ENCODE data around the gene CCDC91.

Gene CCDC91

DNA sequence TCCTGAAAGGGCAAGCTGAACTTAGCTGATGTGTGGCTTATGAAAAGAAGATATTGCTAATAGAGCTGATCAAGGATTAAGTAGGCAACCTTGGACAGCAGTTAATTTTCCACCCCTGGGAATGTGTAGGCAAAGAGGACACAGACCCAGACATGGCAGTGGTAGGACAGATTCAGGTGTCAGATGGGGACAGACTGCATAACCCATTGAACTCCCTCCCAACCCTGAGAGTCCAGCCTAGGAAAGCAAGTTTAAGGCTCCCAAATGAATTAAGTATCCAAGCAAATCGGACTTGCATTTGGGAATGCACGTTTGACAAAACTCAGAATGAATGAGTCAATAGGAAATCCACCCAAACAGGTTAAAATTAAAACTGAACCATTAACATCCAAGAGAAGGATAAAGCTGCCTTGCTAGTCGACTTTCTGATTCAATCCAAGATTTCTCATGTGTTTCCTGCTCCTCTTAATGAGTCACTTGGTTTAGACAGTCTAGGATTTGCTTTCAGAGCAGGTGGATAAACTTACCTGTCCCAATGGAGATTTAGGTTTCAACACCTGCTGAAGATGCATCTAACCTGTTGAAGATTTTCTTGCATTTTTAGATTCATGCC, 385.4 kb downstream of the CCDC91 start:
- Histone ChIP-seq H3K36me3 (no peaks in the 10 kb centered on the region), H3K27ac (no peak overlapping the region), H4K20me1 (no peaks in the 10 kb centered on the region), H3K9ac (no peak overlapping the region), H3K4me2 (no peak overlapping the region), H3K9me3 (no peaks in the 10 kb centered on the region), H3K4me1 (no peaks in the 10 kb centered on the region), H3K27me3 (no peaks in the 10 kb centered on the region), H3K4me3 (no peak overlapping the region)
- no peak for TF ChIP-seq Cebpa-rat (IDR thresholded peaks at IDR 0.05)

DNA sequence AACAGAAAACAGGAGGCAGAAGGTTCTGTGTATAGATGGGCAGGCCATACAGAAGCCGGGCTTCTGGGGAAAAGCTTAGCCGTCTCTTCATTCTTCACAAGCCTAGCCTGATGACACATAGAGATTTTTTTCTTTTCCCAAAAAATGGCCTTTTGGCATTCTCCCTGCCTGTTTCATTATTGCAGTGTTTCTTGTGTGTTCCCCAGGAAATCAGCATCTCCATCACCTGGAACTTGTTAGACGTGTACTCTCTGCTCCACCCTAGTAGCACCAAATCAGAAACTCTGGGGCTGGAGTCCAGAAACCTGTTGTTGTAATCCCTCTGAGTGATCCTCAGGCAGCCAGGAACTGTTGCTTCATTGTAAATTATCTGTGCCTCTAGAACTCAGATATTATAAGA, 388.1 kb downstream of the CCDC91 start:
- no peaks in the 10 kb centered on the region for H3K27me3 ChIP-seq
- no peak overlapping the region for H3K27ac ChIP-seq
- no peaks in the 10 kb centered on the region for H4K20me1 ChIP-seq
- H3K4me3 ChIP-seq: no peak overlapping the region
- TF ChIP-seq Cebpa-rat (IDR thresholded peaks at IDR 0.05): no peak
- H3K9ac ChIP-seq: no peak overlapping the region
- no peaks in the 10 kb centered on the region for H3K36me3 ChIP-seq
- peaks cover 2% of the 10 kb centered on the region for H3K4me1 ChIP-seq
- H3K4me2 ChIP-seq: no peak overlapping the region
- H3K9me3 ChIP-seq: no peaks in the 10 kb centered on the region

DNA sequence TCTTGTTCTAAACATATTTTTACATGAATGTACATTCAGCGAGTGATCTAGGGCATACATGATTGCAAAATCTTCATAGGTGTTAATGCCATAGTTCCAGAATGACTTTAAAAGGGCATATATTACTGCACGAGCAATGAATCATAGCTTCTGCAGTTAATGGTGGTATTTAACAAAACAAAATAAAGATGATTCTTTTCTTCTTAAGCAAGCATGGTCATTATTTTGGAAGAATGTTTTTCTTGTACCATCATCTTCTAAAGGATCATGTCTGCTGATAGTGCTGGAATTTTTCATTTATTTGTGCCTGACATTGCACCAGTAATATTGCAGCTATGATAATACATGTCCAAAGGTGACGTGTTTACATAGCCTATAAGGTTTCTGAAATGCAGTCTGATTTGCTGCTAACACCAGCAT, 388.6 kb downstream of the CCDC91 start:
- Histone ChIP-seq H3K4me2 (no peak overlapping the region), H4K20me1 (no peaks in the 10 kb centered on the region), H3K9ac (no peak overlapping the region), H3K4me3 (no peak overlapping the region), H3K27me3 (no peaks in the 10 kb centered on the region), H3K27ac (no peak overlapping the region), H3K9me3 (no peaks in the 10 kb centered on the region), H3K36me3 (no peaks in the 10 kb centered on the region), H3K4me1 (peaks cover 7% of the 10 kb centered on the region)
- no peak for TF ChIP-seq Cebpa-rat (IDR thresholded peaks at IDR 0.05)

DNA sequence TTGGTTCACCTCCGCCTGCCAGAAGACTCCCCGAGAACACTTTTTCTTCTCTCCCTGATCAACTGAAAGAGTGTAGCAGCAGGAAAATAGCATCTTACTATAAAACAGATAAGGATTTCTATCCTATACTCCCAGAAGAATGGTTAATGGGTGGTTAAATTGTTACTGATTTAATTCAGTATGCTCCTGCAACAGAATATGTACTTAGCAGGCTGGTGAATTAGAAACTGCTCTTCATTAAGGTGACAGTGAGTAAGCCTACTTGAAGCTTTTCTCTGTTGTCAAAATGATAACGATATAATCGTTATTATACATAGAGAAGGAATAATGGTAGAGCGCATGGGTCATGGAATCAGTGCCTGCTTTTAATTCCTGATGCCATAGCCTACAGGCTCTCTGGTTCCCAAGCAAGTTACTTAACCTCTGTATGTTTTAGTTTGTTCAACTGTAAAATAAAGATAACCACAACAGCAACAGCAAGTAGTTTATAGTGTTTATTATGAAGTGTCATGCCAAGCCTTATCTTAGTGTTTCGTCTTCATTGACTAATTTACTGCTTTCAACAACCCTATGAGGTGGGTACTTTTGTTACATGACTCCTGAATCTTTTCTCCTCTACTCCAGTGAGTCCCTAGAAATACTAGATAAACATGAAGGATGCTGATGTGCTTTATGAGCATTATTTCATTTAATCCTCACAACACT, 392.6 kb downstream of the CCDC91 start:
- no peaks in the 10 kb centered on the region for H4K20me1 ChIP-seq
- H3K9me3 ChIP-seq: no peaks in the 10 kb centered on the region
- H3K4me1 ChIP-seq: peaks cover 12% of the 10 kb centered on the region
- H3K27ac ChIP-seq: no peak overlapping the region
- H3K27me3 ChIP-seq: no peaks in the 10 kb centered on the region
- H3K4me2 ChIP-seq: no peak overlapping the region
- no peak overlapping the region for H3K9ac ChIP-seq
- no peak for TF ChIP-seq Cebpa-rat (IDR thresholded peaks at IDR 0.05)
- no peaks in the 10 kb centered on the region for H3K36me3 ChIP-seq
- H3K4me3 ChIP-seq: no peak overlapping the region

DNA sequence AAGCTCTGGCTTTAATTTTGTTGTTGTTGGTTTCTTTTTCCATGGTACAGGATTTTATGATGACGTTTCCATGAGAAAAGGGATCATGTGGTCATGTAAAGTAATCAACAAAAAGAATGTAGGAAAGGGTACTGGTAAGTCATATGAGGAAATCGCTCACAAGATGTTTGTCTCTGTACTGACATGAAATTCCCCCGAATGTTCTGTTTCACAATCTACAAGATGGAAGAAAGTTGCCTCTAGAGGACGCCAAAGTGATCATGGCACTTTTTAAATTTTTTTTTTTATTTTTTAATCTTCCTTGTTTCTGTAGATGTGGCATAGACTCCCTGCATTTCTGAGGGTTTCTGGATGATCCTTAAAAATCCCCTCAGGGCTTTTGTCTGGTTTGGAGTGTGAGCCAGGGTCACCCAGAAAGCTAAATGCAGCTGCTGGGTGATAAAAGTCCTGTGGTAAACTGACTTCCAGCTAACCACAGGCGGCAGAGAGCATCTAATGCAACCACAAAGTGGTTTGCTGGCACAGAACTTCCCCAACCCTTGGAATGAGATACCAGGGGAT, 393.5 kb downstream of the CCDC91 start:
- Histone ChIP-seq H3K27me3 (no peaks in the 10 kb centered on the region), H3K27ac (no peak overlapping the region), H4K20me1 (no peaks in the 10 kb centered on the region), H3K9ac (no peak overlapping the region), H3K9me3 (no peaks in the 10 kb centered on the region), H3K4me1 (peaks cover 12% of the 10 kb centered on the region), H3K4me3 (no peak overlapping the region), H3K36me3 (no peaks in the 10 kb centered on the region), H3K4me2 (peak overlapping the region; percentile 5)
- TF ChIP-seq Cebpa-rat (IDR thresholded peaks at IDR 0.05): no peak

DNA sequence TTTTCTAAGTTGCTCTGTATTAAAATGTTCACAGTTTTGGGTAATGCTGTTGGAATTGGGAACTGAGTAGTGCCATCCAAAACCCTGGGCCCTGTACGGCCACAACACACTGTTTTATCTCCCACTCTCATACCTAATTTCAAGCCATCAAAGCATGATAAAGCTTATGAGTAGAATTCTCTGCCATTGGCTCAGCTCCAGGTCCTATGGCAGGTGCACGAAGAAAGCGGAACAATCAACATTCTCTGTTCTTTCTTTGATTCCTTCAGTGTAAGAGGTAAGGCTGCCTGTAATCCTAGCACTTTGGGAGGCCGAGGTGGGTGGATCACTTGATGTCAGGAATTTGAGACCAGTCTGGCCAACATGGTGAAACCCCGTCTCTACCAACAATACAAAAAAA, 394.9 kb downstream of the CCDC91 start:
- peaks cover 12% of the 10 kb centered on the region for H3K4me1 ChIP-seq
- TF ChIP-seq Cebpa-rat (IDR thresholded peaks at IDR 0.05): no peak
- H3K4me3 ChIP-seq: no peak overlapping the region

DNA sequence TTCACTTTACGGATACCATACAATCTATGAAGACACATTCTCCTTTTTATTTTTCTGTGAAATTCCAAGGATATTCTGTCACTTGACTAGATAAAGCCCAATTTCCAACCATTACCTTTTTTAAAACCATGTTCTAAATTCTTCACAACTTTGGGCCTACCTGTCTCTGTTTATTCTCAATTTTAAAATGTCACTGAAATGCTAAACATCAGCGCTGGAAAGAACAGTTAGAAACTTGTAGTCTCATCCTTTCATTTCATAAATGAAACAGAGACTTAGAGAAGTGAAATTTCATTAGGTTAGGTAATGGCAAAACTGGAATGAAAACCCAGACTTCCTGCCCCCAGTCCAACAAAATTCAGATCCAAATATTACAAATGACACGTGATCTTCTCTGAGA, 396.2 kb downstream of the CCDC91 start:
- H3K36me3 ChIP-seq: no peaks in the 10 kb centered on the region
- no peak overlapping the region for H3K4me3 ChIP-seq
- peaks cover 12% of the 10 kb centered on the region for H3K4me1 ChIP-seq
- H3K27me3 ChIP-seq: no peaks in the 10 kb centered on the region
- H3K9me3 ChIP-seq: no peaks in the 10 kb centered on the region
- H3K9ac ChIP-seq: no peak overlapping the region
- H3K4me2 ChIP-seq: no peak overlapping the region
- no peak for TF ChIP-seq Cebpa-rat (IDR thresholded peaks at IDR 0.05)
- no peak overlapping the region for H3K27ac ChIP-seq
- H4K20me1 ChIP-seq: no peaks in the 10 kb centered on the region

More for the DNA sequence above, 394.9 kb downstream of the CCDC91 start:
- no peak overlapping the region for H3K9ac ChIP-seq
- no peaks in the 10 kb centered on the region for H4K20me1 ChIP-seq
- no peaks in the 10 kb centered on the region for H3K9me3 ChIP-seq
- H3K4me2 ChIP-seq: no peak overlapping the region
- H3K27me3 ChIP-seq: no peaks in the 10 kb centered on the region
- no peaks in the 10 kb centered on the region for H3K36me3 ChIP-seq
- H3K27ac ChIP-seq: no peak overlapping the region

DNA sequence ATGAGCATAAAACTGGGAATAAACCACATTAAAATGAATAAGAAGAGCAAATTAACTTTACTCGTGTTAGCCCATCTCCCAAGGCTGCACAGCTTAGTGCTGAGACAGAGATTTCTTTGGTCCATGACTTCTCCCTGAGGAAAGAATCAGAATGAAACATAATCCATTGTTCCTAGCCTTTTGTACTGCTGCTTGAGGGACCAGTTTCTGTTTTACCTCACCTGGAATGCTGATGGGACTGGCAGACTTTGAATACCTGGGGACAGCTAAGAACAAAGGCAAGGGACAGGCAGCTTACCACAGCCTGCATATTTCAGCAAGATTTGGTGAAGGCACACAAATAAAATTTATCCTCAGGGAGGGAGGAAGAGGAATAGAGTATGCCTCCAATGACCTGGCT, 401.6 kb downstream of the CCDC91 start:
- Histone ChIP-seq H4K20me1 (no peaks in the 10 kb centered on the region), H3K9me3 (peaks cover 15% of the 10 kb centered on the region), H3K4me2 (no peak overlapping the region)

More for the DNA sequence above, 401.6 kb downstream of the CCDC91 start:
- H3K9ac ChIP-seq: no peak overlapping the region
- H3K27me3 ChIP-seq: no peaks in the 10 kb centered on the region
- no peak for TF ChIP-seq Cebpa-rat (IDR thresholded peaks at IDR 0.05)
- H3K4me3 ChIP-seq: no peak overlapping the region
- no peaks in the 10 kb centered on the region for H3K4me1 ChIP-seq
- no peak overlapping the region for H3K27ac ChIP-seq
- no peaks in the 10 kb centered on the region for H3K36me3 ChIP-seq
